ENCODE measurements around the gene RASGRP1.

GRCh38 chr15:38471974-38472373 is 92.6 kb downstream of the RASGRP1 start:
- no peak for TF ChIP-seq REST (IDR thresholded peaks at IDR 0.05; ENCODE audit: low read depth, low read length)
- no peak for TF ChIP-seq CTCF (IDR thresholded peaks at IDR 0.05)
- TF ChIP-seq POLR2AphosphoS5 (IDR thresholded peaks at IDR 0.05; ENCODE audit: low read depth, low read length): no peak
- TF ChIP-seq USF2 (IDR thresholded peaks at IDR 0.05; ENCODE audit: borderline replicate concordance, low read depth, low read length): no peak
- no peak for TF ChIP-seq CHD2 (IDR thresholded peaks at IDR 0.05; ENCODE audit: low read length, partially characterized antibody)
- TF ChIP-seq FOXJ3 (CRISPR knock-in tag; IDR thresholded peaks at IDR 0.05): no peak
- TF ChIP-seq USF1 (IDR thresholded peaks at IDR 0.05; ENCODE audit: borderline replicate concordance, low read depth): no peak
- TF ChIP-seq FOSL2 (IDR thresholded peaks at IDR 0.05; ENCODE audit: borderline replicate concordance, low read depth): no peak
- TF ChIP-seq MAX (IDR thresholded peaks at IDR 0.05; ENCODE audit: low read depth): no peak
- TF ChIP-seq EP300 (IDR thresholded peaks at IDR 0.05; ENCODE audit: borderline replicate concordance in 1 of 2, low read depth in 1 of 2, low read length in 1 of 2): no peak

All from SK-N-SH (cell line).